ENCODE data around the gene LRG1. TPM values are rescaled to one million over a fixed set of nuclear protein-coding genes. Genes with fewer than 3 reads are reported as not detected.

Gene LRG1
- total and polyA plus RNA-seq, 2 experiments from 2014 or later, result 0.21 to 0.45 TPM

- TF ChIP-seq, protein P1, sequence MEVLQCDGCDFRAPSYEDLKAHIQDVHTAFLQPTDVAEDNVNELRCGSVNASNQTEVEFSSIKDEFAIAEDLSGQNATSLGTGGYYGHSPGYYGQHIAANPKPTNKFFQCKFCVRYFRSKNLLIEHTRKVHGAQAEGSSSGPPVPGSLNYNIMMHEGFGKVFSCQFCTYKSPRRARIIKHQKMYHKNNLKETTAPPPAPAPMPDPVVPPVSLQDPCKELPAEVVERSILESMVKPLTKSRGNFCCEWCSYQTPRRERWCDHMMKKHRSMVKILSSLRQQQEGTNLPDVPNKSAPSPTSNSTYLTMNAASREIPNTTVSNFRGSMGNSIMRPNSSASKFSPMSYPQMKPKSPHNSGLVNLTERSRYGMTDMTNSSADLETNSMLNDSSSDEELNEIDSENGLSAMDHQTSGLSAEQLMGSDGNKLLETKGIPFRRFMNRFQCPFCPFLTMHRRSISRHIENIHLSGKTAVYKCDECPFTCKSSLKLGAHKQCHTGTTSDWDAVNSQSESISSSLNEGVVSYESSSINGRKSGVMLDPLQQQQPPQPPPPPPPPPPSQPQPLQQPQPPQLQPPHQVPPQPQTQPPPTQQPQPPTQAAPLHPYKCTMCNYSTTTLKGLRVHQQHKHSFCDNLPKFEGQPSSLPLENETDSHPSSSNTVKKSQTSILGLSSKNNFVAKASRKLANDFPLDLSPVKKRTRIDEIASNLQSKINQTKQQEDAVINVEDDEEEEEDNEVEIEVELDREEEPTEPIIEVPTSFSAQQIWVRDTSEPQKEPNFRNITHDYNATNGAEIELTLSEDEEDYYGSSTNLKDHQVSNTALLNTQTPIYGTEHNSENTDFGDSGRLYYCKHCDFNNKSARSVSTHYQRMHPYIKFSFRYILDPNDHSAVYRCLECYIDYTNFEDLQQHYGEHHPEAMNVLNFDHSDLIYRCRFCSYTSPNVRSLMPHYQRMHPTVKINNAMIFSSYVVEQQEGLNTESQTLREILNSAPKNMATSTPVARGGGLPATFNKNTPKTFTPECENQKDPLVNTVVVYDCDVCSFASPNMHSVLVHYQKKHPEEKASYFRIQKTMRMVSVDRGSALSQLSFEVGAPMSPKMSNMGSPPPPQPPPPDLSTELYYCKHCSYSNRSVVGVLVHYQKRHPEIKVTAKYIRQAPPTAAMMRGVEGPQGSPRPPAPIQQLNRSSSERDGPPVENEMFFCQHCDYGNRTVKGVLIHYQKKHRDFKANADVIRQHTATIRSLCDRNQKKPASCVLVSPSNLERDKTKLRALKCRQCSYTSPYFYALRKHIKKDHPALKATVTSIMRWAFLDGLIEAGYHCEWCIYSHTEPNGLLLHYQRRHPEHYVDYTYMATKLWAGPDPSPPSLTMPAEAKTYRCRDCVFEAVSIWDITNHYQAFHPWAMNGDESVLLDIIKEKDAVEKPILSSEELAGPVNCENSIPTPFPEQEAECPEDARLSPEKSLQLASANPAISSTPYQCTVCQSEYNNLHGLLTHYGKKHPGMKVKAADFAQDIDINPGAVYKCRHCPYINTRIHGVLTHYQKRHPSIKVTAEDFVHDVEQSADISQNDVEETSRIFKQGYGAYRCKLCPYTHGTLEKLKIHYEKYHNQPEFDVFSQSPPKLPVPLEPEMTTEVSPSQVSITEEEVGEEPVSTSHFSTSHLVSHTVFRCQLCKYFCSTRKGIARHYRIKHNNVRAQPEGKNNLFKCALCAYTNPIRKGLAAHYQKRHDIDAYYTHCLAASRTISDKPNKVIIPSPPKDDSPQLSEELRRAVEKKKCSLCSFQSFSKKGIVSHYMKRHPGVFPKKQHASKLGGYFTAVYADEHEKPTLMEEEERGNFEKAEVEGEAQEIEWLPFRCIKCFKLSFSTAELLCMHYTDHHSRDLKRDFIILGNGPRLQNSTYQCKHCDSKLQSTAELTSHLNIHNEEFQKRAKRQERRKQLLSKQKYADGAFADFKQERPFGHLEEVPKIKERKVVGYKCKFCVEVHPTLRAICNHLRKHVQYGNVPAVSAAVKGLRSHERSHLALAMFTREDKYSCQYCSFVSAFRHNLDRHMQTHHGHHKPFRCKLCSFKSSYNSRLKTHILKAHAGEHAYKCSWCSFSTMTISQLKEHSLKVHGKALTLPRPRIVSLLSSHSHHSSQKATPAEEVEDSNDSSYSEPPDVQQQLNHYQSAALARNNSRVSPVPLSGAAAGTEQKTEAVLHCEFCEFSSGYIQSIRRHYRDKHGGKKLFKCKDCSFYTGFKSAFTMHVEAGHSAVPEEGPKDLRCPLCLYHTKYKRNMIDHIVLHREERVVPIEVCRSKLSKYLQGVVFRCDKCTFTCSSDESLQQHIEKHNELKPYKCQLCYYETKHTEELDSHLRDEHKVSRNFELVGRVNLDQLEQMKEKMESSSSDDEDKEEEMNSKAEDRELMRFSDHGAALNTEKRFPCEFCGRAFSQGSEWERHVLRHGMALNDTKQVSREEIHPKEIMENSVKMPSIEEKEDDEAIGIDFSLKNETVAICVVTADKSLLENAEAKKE (CRISPR knock-in tag; IDR thresholded peaks at IDR 0.05), result no peak
- TF ChIP-seq ZNF331 (CRISPR knock-in tag; IDR thresholded peaks at IDR 0.05; ENCODE audit: low read depth), result no peak
These were observed 16.3 kb downstream of the LRG1 start (continued) for GRCh38 chr19:4523306-4524110.

DNA sequence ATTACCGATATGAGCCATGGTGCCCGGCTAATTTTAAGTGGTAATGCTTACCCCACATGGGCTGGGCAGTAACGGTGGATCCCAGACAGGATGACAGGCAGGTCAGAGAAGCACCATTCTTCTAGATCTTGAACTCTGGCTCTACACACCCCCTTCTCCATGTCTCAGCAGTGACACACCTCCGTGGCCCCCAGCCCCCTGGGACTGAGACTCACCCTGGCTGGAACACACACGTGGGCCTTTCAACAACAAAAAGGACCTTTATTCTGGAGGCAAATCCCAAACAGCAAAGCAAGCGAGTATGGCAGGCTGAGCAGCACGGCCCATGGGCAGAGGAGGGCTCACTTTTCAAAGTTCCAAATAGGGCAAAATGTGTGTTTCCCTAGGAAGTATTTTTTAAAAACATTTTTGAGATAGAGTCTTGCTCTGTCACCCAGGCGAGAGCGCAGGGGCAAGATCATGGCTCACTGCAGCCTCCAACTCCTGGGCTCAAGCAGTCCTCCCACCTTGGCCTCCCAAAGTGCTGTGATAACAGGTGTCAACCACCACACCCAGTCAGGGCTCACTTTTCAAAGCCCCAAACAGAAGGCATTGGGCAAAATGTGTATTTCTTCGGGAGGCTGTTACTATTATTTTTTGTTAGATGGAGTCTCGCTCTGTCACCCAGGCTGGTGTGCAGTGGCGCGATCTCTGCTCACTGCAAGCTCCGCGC is 17.4 kb downstream of the LRG1 start:
- Mint-ChIP-seq H3K9me3 (peaks cover 3% of the 10 kb centered on the region; the same call in 2 of the 3 replicates), H3K27me3 (ENCODE audit: insufficient read depth, low read depth, poor library complexity) (peaks cover 22% of the 10 kb centered on the region), H3K27ac (no peak overlapping the region), H3K36me3 (ENCODE audit: low read depth) (peaks cover 2% of the 10 kb centered on the region; the same call in 1 of the 3 replicates), H3K4me3 (no peak overlapping the region), H3K4me1 (peaks cover 4% of the 10 kb centered on the region)
- H3K4me2 ChIP-seq, result no peak overlapping the region
- H3K9me2 ChIP-seq (ENCODE audit: insufficient read depth), result no peaks in the 10 kb centered on the region
- no peaks in the 10 kb centered on the region for H3K36me3 ChIP-seq (ENCODE audit: insufficient read depth)
- H3K4me1 ChIP-seq (ENCODE audit: insufficient read depth), result no peaks in the 10 kb centered on the region
- DNase-seq (ENCODE audit: low spot score) (no peak), ATAC-seq (no peak)
- H3K27ac ChIP-seq (ENCODE audit: low read depth), result no peak overlapping the region
- H3F3A ChIP-seq (replicated peaks; ENCODE audit: low read depth), result no peaks in the 10 kb centered on the region
- 0 out of 2 replicates have a peak, but pooled peaks cover 6% of the 10 kb centered on the region for H3K27me3 ChIP-seq (ENCODE audit: insufficient read depth)
- H3K4me3 ChIP-seq, result no peak overlapping the region
- H3K79me2 ChIP-seq (replicated peaks; ENCODE audit: insufficient read depth), result no peaks in the 10 kb centered on the region
- H2AFZ ChIP-seq, result no peak overlapping the region
- no peaks in the 10 kb centered on the region; the same call in 1 of the 2 replicates for H4K20me1 ChIP-seq (replicated peaks; ENCODE audit: insufficient read depth)
- TF ChIP-seq ZNF114 (CRISPR knock-in tag; IDR thresholded peaks at IDR 0.05), result no peak
- TF ChIP-seq JUNB (IDR thresholded peaks at IDR 0.05; ENCODE audit: unreplicated experiment), result no peak
- no peak for TF ChIP-seq NANOG (IDR thresholded peaks at IDR 0.05; ENCODE audit: borderline replicate concordance)
- TF ChIP-seq CTCF (conservative IDR thresholded peaks at IDR 0.05; ENCODE audit: low read depth in 2 of 2), result no peak
- no peak for TF ChIP-seq CREB1 (CRISPR knock-in tag; IDR thresholded peaks at IDR 0.05; ENCODE audit: low read depth)
- no peak for TF ChIP-seq EZH2phosphoT487 (IDR thresholded peaks at IDR 0.05; ENCODE audit: unreplicated experiment)
- TF ChIP-seq STAT1 (IDR thresholded peaks at IDR 0.05; ENCODE audit: unreplicated experiment), result no peak
- TF ChIP-seq ETS1 (IDR thresholded peaks at IDR 0.05), result no peak
- no peak for TF ChIP-seq ZNF331 (CRISPR knock-in tag; IDR thresholded peaks at IDR 0.05; ENCODE audit: low read depth)
- no peak for TF ChIP-seq POLR2AphosphoS5 (IDR thresholded peaks at IDR 0.05; ENCODE audit: low read depth)

Data from GM23338 (cell line).